H1 (cell line): ENCODE data around the gene SPATA33. TPM values are rescaled to one million over a fixed set of nuclear protein-coding genes. Genes with fewer than 3 reads are reported as not detected.

ENCODE experiments used
- CTCF ChIA-PET: fragments of 300-600 bp; sonication (Branson Sonifier 250); formaldehyde crosslinking; loops from one replicate; lab custom pipeline; 2021; ENCODE audit not compliant: partially characterized antibody; lab: Charles Lee
- POLR2A ChIA-PET: fragments of 300-600 bp; sonication (Branson Sonifier 250); formaldehyde crosslinking; loops from one replicate; lab custom pipeline; 2021; ENCODE audit warnings: inconsistent platforms; ENCODE audit not compliant: partially characterized antibody; lab: Charles Lee
- DNase-seq, 2 experiments: peaks; one replicate each; pipeline versions ENCODE4 v3.0.0 to v3.0.0-alpha.2; 2010 to 2022; ENCODE audit warnings: low spot score in 2 of 2, low read depth in 1 of 2, mixed read lengths in 1 of 2
- FAIRE-seq: peaks from 2 replicates; lab custom pipeline; 2011; peaks lifted over from hg19 to GRCh38; lab: Jason Lieb, UNC
- H2AFZ ChIP-seq: 2 replicates; pipeline ENCODE4 v1.8.1; 2012; ENCODE audit warnings: low read length, inconsistent platforms
- H2AK5ac ChIP-seq: 2 replicates; pipeline ENCODE4 v1.6.1; 2013; ENCODE audit warnings: low read depth, low read length
- H2BK120ac ChIP-seq: replicated peaks from 2 replicates; pipeline ENCODE3; 2013; ENCODE audit warnings: low read depth, low read length, inconsistent platforms
- H2BK12ac ChIP-seq: 2 replicates; pipeline ENCODE4 v1.6.1; 2013; ENCODE audit warnings: low read depth, low read length
- H2BK15ac ChIP-seq: 2 replicates; pipeline ENCODE4 v1.6.1; 2013; ENCODE audit warnings: low read length
- H2BK20ac ChIP-seq: 2 replicates; pipeline ENCODE4 v1.6.1; 2013; ENCODE audit warnings: low read length
- H2BK5ac ChIP-seq: 2 replicates; pipeline ENCODE4 v1.6.1; 2013; ENCODE audit warnings: low read depth, low read length
- H3K14ac ChIP-seq: 2 replicates; pipeline ENCODE4 v1.6.1; 2013; ENCODE audit warnings: inconsistent platforms; ENCODE audit not compliant: insufficient read length
- H3K18ac ChIP-seq: 2 replicates; pipeline ENCODE4 v1.6.1; 2013; ENCODE audit warnings: low read length; ENCODE audit errors: extremely low read depth
- H3K23ac ChIP-seq: 2 replicates; pipeline ENCODE4 v1.6.1; 2013; ENCODE audit warnings: inconsistent platforms; ENCODE audit not compliant: insufficient read length
- H3K23me2 ChIP-seq: 2 replicates; pipeline ENCODE4 v1.6.1; 2013; ENCODE audit warnings: low read depth, low read length
- H3K27ac ChIP-seq: 2 replicates; pipeline ENCODE4 v1.6.1; 2011; ENCODE audit warnings: low read depth, low read length, inconsistent platforms
- H3K27me3 ChIP-seq, 4 experiments: replicated peaks in 1 of 4; 1 replicate in 1 of 4; 2 replicates in 3 of 4; pipeline versions ENCODE4 v1.6.1 to v1.8.1; 2011 to 2013; ENCODE audit warnings: low read length in 3 of 4, mild to moderate bottlenecking in 3 of 4, inconsistent platforms in 2 of 4, mixed read lengths in 2 of 4, moderate library complexity in 1 of 4; ENCODE audit not compliant: control insufficient read depth in 3 of 4, insufficient read depth in 3 of 4; ENCODE audit errors: extremely low read depth in 1 of 4
- H3K36me3 ChIP-seq, 4 experiments: 2 replicates each; pipeline versions ENCODE4 v1.6.1 to v1.8.1; 2011 to 2013; ENCODE audit warnings: mild to moderate bottlenecking in 4 of 4, low read length in 3 of 4, moderate library complexity in 2 of 4, control low read depth in 1 of 4, inconsistent platforms in 1 of 4; ENCODE audit not compliant: insufficient read depth in 4 of 4, control insufficient read depth in 2 of 4
- H3K4ac ChIP-seq: replicated peaks from 2 replicates; pipeline ENCODE3; 2013; ENCODE audit warnings: low read length, low read depth, mixed read lengths, inconsistent platforms; ENCODE audit not compliant: insufficient read length
- H3K4me1 ChIP-seq, 4 experiments: replicated peaks in 1 of 4; 1 replicate in 1 of 4; 2 replicates in 3 of 4; pipeline versions ENCODE4 v1.6.1 to v1.8.1; 2011 to 2013; ENCODE audit warnings: low read length in 3 of 4, inconsistent platforms in 2 of 4, mixed read lengths in 1 of 4; ENCODE audit not compliant: insufficient read depth in 4 of 4, control insufficient read depth in 3 of 4
- H3K4me2 ChIP-seq, 2 experiments: 2 replicates each; pipeline versions ENCODE4 v1.6.1 to v1.8.1; 2011 to 2013; ENCODE audit warnings: low read depth in 2 of 2, low read length in 2 of 2, control low read depth in 1 of 2, inconsistent platforms in 1 of 2, mild to moderate bottlenecking in 1 of 2; ENCODE audit not compliant: insufficient read depth in 1 of 2
- H3K4me3 ChIP-seq, 4 experiments: fragments of 200-600, 300-600 bp in 1 of 4; sonication (generic), shearing (Covaris generic), sonication (Bioruptor Twin) in 1 of 4; 2 replicates each; pipeline versions ENCODE4 v1.5.1 to v1.8.1; 2011 to 2016; ENCODE audit warnings: low read length in 4 of 4, low read depth in 3 of 4, control low read depth in 2 of 4, inconsistent platforms in 2 of 4, mild to moderate bottlenecking in 2 of 4, mixed read lengths in 1 of 4, moderate library complexity in 1 of 4; ENCODE audit not compliant: insufficient read depth in 2 of 4; ENCODE audit errors: extremely low read depth in 1 of 4
- H3K56ac ChIP-seq: replicated peaks from 2 replicates; pipeline ENCODE3; 2013; ENCODE audit warnings: low read depth, mild to moderate bottlenecking, mixed read lengths, low read length, inconsistent platforms; ENCODE audit not compliant: insufficient read length
- H3K79me1 ChIP-seq: 2 replicates; pipeline ENCODE4 v1.6.1; 2013; ENCODE audit warnings: low read depth, low read length, control low read depth
- H3K79me2 ChIP-seq, 2 experiments: 2 replicates each; pipeline versions ENCODE4 v1.6.1 to v1.8.1; 2012 to 2013; ENCODE audit warnings: low read length in 2 of 2, mild to moderate bottlenecking in 2 of 2, inconsistent platforms in 1 of 2; ENCODE audit not compliant: insufficient read depth in 2 of 2, control insufficient read depth in 1 of 2
- H3K9ac ChIP-seq, 4 experiments: replicated peaks in 1 of 4; 1 replicate in 1 of 4; 2 replicates in 3 of 4; pipeline versions ENCODE4 v1.6.1 to v1.8.1; 2011 to 2013; ENCODE audit warnings: low read depth in 3 of 4, low read length in 3 of 4, control low read depth in 2 of 4, mild to moderate bottlenecking in 2 of 4, moderate library complexity in 2 of 4, inconsistent platforms in 1 of 4; ENCODE audit errors: extremely low read depth in 1 of 4
- H3K9me3 ChIP-seq, 2 experiments: 2 replicates each; pipeline versions ENCODE4 v1.6.1 to v1.8.1; 2012 to 2013; ENCODE audit warnings: mild to moderate bottlenecking in 2 of 2, moderate library complexity in 2 of 2, control low read depth in 1 of 2, inconsistent platforms in 1 of 2, low read depth in 1 of 2, low read length in 1 of 2, mixed read lengths in 1 of 2; ENCODE audit not compliant: insufficient read depth in 2 of 2
- H4K20me1 ChIP-seq, 2 experiments: replicated peaks in 1 of 2; 2 replicates each; pipeline versions ENCODE3 to v1.8.1; 2011 to 2013; ENCODE audit warnings: inconsistent platforms in 2 of 2, low read length in 2 of 2, mild to moderate bottlenecking in 1 of 2; ENCODE audit not compliant: insufficient read depth in 2 of 2, control insufficient read depth in 1 of 2
- H4K5ac ChIP-seq: 2 replicates; pipeline ENCODE4 v1.6.1; 2013; ENCODE audit warnings: low read length, low read depth, mixed read lengths, inconsistent platforms; ENCODE audit not compliant: insufficient read length
- H4K8ac ChIP-seq: 2 replicates; pipeline ENCODE4 v1.8.0; 2013; ENCODE audit warnings: mild to moderate bottlenecking, moderate library complexity, low read length, inconsistent platforms; ENCODE audit not compliant: insufficient read depth; ENCODE audit errors: extremely low read depth
- H4K91ac ChIP-seq: replicated peaks from 2 replicates; pipeline ENCODE3; 2013; ENCODE audit warnings: low read length, mixed read lengths, inconsistent platforms; ENCODE audit not compliant: insufficient read length
- GABPA ChIP-seq: IDR thresholded peaks from 2 replicates; pipeline ENCODE4 v1.6.1; 2011; ENCODE audit warnings: mild to moderate bottlenecking, low read length, moderate library complexity, borderline replicate concordance; ENCODE audit not compliant: insufficient read depth
- YY1 ChIP-seq: IDR thresholded peaks from 2 replicates; pipeline ENCODE4 v1.6.1; 2011; ENCODE audit warnings: low read depth, mild to moderate bottlenecking, low read length
- WGBS, 2 experiments: shearing (Covaris generic) in 1 of 2; methylation state at CpG; one replicate each; pipeline versions ENCODE4 v1.1.6 to v1.1.7; 2013 to 2015; ENCODE audit warnings: low lambda C conversion rate in 2 of 2, mixed read lengths in 2 of 2, inconsistent platforms in 1 of 2, low coverage in 1 of 2, missing lambda C conversion rate in 1 of 2; ENCODE audit not compliant: insufficient replicate concordance in 2 of 2, insufficient coverage in 1 of 2, insufficient read length in 1 of 2; ENCODE audit errors: extremely low coverage in 1 of 2, missing lambda C conversion rate in 1 of 2; 5-methylcytosine and 5-hydroxymethylcytosine counted together
- polyA plus RNA-seq, 7 experiments: library from polyadenylated mRNA; depleted of rRNA in 3 of 7; stranded (reverse) in 5 of 7; unstranded in 2 of 7; fragments of >200 nt in 5 of 7; fragments of 200-250 nt in 2 of 7; gene quantifications; 1 replicate in 5 of 7; 2 replicates in 1 of 7; 4 replicates in 1 of 7; pipeline versions ENCODE4 v1.2.1 to v1.2.3, GENCODE V29; 2011 to 2013; ENCODE audit warnings: missing spikeins in 2 of 7, mixed read lengths in 2 of 7
- total RNA-seq: library from RNA; stranded (reverse); fragmentation: NEBNext Ultra II Directional; extraction: Animal tissue kit (Norgen Biotek cat#: 25700); gene quantifications from 2 replicates; pipeline ENCODE4 v1.2.1, GENCODE V29; 2021

The SPATA33 gene
- total and polyA plus RNA-seq, 2 of the 8 experiments (the other 6 are each of a cell fraction or from before 2014, with no cell fraction given): 5.4 to 16.9 TPM

DNA sequence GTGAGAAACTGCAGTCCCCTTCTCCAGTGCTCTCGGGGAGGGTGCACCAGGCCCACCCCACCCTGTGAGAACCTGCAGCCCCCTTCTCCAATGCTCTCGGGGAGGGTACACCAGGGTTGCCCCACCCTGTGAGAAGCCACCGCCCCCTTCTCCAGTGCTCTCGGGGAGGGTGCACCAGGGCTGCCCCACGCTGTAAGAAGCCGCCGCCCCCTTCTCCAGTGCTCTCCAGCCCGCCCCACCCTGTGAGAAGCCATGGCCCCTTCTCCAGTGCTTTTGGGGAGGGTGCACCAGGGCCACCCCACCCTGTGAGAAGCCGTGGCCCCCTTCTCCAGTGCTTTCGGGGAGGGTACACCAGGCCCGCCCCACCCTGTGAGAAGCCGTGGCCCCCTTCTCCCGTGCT is 12.1 kb downstream of the SPATA33 start:
- Histone ChIP-seq H4K5ac (no peak overlapping the region), H3K4me2 (no peak overlapping the region), H2BK5ac (no peak overlapping the region), H2BK15ac (no peak overlapping the region), H2AFZ (no peak overlapping the region), H3K27me3 (no peaks in the 10 kb centered on the region), H4K20me1 (peaks cover 0 to 2% of the 10 kb centered on the region in 2 experiments), H2BK20ac (no peak overlapping the region), H3K4ac (no peak overlapping the region), H2BK120ac (no peak overlapping the region), H4K91ac (no peak overlapping the region), H3K18ac (no peak overlapping the region), H3K4me1 (no peaks in the 10 kb centered on the region), H2BK12ac (no peak overlapping the region), H3K23ac (no peak overlapping the region), H4K8ac (no peak overlapping the region), H3K56ac (no peak overlapping the region), H3K36me3 (peaks cover 0 to 4% (median 0%) of the 10 kb centered on the region in 4 experiments; a peak in 1 of 8 replicates), H3K4me3 (no peak overlapping the region), H3K9me3 (peaks cover 9 to 12% of the 10 kb centered on the region in 2 experiments), H3K79me1 (no peaks in the 10 kb centered on the region), H3K14ac (no peak overlapping the region), H3K79me2 (no peaks in the 10 kb centered on the region), H2AK5ac (no peak overlapping the region), H3K23me2 (no peaks in the 10 kb centered on the region), H3K27ac (no peak overlapping the region), H3K9ac (no peak overlapping the region)
- POLR2A ChIA-PET: interaction anchor here (0.6 kb wide), 1 partner anchor 19 kb away, joined by 3 read pairs; no protein-coding TSS in a partner anchor
- no peak for DNase-seq
- 86% methylated on average over 4 of the region's 13 CpGs; no CpG with 5 or more reads in 1 of the 2 experiments for WGBS, 2 experiments
- TF ChIP-seq GABPA (no peak), YY1 (no peak)
- CTCF ChIA-PET: interaction anchor here (0.8 to 1.9 kb wide), 4 partner anchors 30 to 227 kb away, joined by 3 to 11 read pairs (median 6); no protein-coding TSS in a partner anchor
- FAIRE-seq: no peak
